Measurements from ENCODE around the gene PEAK3.
A peak's percentile ranks its signal among the peaks of the same experiment; 100 is the strongest.

Gene PEAK3, protein sequence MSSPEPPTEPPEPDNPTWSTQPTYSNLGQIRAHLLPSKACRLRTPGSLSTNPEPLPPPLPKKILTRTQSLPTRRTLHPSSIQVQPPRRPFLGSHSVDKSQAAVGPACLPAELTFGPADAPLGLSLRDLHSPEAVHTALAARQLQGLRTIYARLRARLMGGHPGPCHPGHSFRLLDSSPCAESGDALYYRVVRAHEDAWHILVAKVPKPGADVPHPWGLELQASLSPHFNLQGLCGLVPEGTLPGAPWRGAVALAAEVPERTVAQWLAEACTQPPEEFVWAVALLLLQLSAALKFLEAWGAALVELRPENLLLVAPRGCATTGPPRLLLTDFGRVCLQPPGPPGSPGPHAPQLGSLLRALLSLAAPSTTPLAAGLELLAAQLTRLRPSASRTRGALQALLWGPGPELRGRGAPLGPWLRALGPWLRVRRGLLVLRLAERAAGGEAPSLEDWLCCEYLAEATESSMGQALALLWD

DNA sequence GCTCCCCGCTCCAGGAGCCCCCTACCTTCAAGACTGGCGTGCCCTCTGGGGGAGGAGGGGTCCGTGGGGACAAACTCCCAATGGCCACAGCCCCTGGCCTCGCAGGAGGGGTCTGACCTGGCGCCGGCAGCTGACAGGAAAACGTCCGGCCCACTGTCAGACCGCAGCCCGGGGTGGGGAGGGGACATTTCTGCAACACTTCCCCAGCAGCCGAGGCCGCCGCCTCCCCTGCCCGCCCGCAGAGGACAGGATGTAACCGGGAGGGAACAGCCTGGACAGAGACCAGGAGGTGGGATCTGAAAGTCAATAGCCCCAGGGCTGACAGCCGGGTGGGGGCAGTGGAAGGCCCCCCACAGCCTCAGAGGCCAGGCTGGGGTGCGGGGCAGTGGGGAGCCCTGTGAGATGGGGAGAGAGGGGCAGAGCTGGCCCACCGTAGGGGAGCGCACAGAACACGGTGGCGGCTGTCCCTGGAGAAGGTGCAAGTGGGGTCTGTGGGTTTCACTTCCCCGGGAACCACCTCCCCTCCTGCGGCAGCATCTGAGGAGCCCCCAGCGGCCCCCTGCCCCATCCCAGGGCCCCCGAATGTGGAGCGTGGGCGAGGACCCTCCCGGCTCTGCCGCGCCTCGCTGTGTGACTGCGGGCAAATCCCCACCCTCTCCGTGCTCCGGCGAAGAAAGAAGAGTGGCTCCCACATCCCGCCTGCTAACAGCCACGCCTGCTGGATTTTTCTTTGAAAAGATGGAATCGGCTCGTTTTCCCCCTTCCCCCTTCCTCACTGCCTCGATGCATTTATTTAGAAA is at the start of gene PEAK3:
TSS of gene PEAK3 (minus strand) at position 114 of the 800 bp plus-strand sequence. CDS start 1,244 bp downstream, outside the sequence.
- FAIRE-seq, result no peak

DNA sequence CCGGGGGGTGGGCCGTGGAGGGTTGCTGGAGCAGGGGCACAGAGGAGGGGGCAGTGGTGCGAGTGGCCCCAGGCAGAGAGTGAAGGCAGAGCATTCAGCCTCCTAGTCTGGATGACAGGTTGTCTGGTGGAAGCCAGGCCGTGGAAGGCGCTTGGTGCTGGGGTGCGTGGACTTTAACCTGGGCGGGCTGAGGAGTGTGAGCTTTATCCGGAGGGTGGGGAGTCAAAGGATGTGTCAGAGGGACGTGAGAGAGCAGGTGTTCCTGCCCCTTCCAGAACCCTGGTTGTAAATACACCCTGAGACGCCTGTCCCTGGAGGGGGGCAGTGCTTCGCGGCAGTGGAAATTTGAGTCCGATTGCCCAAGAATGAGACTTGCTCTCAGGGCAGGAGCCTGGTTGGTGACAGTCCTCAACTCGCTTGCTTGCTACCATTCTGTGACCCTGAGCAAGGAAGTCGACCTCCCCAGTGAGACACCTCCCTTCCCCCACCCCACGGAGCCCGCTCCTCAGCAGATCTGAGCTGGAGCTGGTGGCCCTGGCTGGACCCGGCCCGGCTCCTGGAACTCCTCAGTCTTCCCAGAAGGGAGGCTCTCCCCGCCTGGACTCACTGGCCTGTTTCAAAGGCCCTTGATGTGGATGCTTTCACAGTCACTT is 48.8 kb upstream of the PEAK3 start:
- FAIRE-seq, result no peak

DNA sequence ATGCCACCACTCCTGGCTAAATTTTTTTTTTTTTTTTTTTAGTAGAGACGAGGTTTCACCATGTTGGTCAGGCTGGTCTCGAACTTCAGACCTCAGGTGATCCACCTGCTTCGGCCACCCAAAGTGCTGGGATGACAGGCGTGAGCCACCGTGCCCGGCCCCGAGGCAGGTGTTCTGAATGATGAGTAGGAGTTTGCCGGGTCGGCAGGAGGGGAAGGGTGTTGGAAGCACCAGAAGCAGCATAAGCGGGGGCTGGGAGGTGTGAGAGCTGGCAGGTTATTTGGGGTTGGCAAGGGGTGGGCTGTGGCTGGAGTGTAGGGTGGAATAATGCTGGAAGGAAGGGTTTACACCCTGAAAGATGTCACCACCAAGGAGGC is 48.3 kb upstream of the PEAK3 start:
- FAIRE-seq, result no peak

DNA sequence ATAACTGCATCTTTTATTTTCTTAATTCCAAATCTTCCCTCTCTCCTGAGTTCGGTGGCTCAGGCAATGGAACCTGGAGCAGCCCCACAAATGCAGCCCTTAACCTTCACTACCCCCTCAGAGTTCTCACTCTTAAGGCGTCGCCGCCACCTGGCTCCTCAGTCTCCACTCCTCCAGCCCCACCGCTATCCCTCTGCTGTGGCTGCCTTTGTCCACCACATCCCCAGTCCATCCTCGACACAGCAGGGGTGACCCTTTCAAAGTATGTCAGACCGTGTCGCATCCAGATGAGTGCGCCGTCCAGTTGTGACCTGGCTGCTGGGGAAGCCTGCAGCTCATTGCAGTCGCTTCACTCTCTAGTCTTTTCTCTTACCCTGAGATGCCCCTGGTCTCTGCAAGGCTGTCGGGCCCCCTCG is 47.5 kb upstream of the PEAK3 start:
- no peak for FAIRE-seq

DNA sequence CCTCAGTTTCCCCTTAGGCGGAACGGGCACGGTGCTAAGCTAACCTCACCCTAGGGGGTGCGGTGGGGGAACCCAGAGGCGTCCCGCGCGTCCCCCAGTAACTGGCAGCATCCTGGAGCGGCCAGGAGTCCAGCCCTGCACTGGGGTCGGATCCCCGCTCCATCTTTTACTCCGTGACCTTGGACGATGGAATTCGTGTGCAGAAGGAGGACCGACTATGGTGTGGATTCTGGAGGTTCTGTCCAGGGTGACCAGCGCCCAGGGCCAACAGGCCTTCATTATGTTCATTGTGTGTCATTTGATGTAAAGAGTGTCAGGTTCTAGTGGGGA is 47.1 kb upstream of the PEAK3 start:
- FAIRE-seq, result no peak

DNA sequence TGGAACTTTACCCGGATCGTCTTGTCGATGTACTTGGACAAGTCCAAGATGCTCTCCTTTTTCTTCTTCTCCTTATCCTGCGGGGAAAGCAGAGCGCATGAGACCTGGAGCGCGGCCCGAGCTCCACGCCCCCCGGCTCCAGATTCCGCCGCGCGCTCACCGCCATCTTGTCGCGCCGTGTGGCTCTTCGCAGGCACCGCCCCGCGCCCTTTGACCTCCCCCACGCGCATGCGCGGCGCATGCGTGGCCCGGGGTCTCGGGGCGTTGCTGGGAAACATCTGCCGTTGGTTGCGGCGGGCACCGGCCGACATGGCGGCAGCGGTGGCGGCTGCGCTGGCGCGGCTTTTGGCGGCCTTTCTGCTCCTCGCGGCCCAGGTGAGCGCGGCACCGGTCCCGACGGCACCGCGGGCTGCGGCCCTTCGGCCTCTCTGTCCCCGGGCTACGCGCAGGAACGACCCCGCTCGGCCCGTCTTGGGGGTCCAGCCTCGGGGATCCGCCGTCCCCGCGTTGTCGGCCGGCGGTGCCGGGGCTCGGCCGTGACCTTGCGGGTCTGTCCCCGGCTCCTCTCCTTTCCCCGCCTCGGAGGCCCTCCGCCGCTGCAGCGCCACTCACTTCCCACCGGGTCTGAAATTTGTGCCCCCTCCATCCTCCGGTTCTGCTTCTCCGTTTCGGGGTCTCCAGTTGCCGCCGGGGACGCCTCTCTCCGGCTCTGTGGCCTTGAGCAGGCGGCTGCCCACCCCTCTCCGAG is 46.6 kb upstream of the PEAK3 start, which contains the start of the genes LSM7 and SPPL2B:
TSS of gene LSM7 (minus strand) at position 186 of the 748 bp plus-strand sequence. CDS start at position 166, 20 bp downstream.
TSS of gene SPPL2B (plus strand) at position 284 of the 748 bp plus-strand sequence. CDS start at position 310, 26 bp downstream.
- no peak for FAIRE-seq

DNA sequence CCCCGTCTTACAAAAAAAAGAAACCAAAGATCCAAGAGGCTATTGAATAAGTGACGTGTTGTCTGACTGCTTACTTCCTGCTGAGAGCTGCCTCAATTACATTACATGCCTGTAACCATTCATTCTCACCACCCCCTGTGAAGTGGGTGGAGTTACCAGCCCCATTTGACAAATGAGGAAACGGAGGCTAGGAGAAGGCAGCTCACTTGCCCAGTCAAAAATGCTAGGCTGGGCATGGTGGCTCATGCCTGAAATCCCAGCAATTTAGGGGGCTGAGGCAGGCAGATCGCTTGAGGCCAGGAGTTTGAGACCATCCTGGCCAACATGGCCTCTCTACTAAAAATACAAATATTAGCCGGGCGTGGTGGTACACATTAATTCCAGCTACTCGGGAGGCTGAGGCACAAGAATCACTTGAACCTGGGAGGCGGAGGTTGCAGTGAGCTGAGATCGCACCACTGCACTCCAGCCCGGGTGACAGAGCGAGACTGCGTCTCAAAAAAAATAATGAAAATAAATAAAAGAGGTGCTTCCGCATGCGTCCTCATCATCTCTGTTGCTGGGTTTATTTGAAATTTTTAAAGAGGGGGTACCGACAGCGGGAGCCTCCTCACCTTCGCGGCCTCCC is 45.9 kb upstream of the PEAK3 start:
- peak; percentile 99 for FAIRE-seq

DNA sequence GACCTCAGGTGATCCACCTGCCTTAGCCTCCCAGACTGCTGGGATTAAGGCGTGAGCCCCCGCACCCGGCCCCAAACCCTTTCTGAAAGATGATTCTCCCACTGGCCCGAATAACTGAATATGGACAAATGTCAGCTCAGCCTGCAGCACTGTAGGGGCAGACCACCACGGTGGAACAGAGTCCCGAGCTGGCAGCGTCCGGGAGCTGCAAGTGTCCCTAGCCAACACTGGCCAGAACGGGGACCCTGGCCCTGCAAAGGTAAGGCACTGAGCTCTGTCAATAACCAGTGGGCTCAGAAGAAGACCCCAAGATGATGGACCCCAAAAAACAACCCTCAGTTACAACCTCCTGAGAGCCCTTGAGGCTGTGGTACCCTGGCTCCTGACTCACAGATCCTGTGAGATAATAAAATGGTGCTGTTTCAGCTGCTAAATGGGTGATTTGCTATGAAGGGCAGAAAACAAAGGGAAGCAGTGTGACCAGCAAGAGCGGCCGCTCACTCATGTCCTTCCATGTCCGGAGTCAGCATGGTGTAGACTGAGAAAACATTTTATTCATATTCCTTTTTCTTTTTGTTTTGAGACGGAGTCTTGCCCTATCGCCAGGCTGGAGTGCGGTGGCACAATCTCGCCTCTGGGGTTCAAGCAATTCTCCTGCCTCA is 44.9 kb upstream of the PEAK3 start:
- no peak for FAIRE-seq

DNA sequence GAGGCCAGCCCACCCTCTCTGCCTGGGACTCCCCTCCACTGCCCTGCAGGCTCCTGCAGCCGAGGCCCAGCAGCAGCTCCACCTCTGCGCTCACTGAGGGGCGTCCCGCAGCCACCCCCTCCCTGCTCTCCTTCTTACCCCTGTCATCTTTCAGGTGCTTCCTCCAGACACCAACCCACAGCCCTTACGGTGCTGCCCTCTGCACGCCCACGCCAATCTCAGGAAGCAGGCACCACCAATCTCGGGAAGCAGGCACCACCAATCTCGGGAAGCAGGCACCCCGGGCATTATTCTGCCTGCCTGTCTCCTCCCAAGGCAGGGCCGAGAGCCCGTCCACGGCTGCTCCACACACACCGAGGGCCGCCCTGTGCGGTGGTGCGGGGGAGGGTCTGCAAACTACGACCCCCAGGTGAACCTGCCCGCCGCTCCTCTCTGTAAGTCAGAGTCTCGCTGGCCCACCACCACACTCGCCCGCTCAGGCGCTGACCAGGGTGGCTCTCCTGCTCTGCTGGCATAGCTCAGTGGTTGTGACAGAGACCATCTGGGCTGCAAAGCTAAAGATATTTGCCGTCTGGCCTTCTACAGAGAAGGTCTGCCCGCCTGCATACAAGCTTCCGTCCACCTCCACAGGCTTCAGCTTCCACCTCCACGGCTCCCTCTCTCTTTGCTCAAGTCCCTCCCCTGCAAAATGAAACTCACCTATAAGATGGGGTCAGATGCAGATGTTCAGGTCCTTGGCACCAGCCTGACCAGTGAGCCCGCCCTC is 43.5 kb upstream of the PEAK3 start:
- no peak for FAIRE-seq

DNA sequence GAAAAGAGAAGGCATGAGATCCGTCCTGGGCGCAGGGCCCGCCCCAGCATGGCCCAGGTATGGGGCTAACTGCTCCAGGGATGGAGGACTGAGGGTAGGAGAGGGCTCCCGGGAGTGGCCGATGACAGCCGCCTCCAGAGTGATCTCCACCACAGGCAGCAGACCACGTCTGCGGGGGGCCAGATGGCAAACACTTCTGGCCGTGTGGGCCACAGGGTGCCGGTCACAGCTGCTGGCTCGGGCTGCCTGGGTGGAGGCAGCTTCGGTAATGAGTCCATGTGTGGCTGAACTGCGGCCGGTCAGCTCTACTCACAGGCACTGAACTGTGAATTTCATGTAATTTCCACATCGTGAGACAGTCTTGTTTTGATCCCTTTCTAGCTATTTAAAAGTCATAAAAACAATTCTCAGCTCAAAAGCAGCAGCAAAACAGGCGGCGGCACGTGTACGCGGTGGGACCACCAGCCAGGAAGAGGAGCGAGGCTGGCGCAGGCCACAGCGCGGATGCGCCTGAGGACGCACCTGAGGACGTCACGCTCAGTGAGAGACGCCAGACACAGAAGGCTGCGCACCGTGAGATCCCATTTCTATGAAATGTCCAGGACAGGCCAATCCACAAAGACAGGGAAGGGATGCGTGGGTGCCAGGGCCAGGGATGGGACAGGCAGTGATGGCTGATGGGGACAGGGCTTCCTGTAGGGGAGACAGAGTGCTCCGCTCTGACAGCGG is 42.4 kb upstream of the PEAK3 start:
- no peak for FAIRE-seq

DNA sequence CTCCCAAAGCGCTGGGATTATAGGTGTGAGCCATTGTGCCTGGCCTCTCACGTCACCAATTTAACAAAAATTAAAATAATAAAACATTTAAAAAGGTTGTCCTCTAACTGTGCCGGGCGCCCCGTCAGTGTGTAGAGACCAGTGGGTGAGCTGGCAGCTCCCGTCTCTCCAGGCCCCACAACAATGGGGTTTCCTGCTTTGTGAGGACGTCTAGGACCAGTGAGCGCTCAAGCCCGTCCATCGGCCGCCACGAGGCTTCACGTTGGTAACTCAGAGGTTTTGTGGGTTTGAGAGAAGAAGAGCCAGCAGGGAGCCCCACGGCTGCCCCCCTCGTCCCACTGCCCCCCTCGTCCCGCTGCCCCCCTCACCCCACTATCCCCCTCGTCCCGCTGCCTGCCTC is 41.7 kb upstream of the PEAK3 start:
- no peak for FAIRE-seq

DNA sequence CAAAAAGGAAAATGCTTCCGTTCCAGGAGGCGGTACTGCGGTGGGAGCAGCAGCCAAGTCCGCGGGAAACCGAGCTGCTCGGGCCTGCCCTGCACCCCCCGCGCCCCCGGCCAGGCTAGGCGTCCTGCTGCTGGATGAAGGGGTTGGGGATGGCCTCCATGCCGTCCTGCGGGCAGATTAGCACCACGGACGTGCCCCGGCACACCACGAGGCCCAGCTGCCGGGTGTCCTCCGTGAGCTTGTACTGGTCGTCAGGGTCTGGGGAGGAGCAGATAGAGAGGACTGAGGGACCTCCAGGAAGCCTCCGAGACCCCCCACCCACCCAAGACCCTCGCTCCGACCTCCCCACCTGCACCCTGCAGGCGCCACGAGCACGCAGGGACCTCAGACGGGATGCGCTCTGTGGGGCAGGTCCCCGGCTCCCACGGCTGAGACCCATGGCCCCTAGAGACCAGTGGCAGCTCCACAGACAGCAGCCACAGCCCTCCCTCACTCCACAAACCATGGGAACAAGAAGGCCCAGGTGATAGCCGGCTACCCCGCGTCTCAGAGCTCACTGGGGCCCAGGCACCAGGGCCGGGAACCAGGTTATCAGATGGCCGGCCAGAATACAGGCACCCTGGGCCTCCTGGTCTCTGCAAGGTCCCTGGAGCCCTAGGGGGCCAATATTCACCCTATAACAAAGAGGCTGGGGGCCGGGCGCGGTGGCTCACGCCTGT is 39.7 kb upstream of the PEAK3 start:
- FAIRE-seq, result no peak

DNA sequence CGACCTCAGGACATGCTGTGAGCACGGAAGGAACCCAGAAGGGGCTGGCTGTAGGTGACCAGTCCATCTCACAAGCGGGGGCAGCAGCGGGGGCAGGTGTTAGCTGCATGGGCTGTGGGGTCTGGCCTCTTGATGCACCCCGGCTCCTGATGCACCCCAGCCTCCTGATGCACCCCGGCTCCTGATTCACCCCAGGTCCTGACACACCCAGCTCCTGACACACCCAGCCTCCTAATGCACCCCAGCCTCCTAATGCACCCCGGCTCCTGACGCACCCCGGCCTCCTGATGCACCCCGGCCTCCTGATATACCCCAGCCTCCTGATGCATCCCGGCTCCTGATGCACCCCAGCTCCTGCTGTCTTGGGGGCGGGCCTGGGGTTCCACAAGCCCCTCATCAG is 39.0 kb upstream of the PEAK3 start:
- no peak for FAIRE-seq

DNA sequence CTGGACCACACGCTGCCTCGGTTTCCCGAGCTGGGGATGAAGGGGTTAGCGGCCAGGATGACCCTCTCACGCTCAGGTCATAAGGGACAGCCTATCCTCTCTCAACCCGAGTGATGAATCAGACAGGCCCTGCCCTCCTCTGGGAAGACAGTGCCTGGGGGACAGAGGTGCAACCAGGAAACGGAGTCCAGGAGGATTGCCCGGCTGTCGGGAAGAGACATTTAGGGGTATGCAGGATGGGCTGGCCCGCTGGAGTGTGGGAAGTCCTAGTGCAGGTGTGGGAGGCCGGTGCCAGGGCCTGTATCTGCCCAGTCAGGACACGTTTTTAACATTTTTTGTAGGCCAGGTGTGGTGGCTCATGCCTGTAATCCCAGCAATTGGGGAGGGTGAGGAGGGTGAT is 38.1 kb upstream of the PEAK3 start:
- FAIRE-seq, result no peak

DNA sequence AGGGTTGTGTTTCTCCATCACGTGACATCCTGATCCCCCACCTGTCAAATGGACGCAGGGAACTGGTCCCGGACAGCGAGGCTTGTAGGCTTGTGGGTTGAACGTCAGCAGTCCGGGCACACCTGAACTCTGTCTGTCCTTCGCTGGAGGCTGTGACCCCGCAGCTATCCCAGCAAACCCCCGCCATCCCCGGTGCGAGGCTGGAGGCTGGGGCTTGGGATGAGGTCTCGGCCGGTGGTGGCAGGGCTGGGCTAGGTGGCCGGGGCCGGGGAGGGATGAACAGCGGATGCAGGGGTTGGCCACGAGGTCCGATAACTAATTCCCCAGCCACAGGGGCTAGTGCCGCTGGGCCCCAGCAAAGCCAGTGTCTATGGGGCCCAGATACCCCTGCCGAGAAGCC is 37.6 kb upstream of the PEAK3 start:
- no peak for FAIRE-seq

DNA sequence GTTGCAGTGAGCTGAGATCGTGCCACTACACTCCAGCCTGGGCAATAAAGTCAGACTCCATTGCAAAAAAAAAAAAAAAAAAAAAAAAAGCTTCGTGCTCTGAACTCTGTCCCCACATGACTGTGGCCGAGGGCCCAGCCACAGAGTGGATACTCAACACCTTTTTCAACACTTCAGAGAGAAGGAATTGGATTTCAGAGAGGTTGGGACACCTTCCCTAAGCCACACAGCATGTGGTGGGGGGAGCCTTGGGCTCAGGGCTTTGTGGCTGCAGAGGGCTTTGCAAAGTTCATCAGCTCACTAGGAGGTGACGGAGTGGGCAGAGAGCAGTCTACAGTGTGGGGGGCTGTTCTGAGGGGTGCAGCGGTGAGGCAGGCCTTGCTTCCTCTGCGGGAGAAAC is 36.9 kb upstream of the PEAK3 start:
- FAIRE-seq, result no peak

DNA sequence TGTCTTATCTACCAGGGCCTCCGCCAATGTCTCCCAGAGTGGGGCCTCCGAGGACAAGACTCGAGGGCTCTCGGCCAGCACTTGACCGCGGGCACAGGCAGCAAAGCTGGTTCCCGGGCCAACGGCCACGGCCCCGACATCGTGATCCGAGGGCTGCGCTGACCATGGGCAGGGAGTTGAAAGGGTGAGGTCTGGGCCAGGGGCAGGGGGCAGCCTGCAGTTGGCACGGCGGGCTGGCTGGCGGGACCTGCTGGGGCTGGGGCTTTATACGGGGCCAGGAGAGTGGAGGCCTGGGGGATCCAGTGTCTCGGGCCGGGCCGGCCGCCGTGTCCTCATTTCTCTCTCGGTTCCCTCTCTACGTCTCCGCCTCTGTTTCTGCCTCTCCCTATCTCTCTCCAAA is 35.8 kb upstream of the PEAK3 start:
- FAIRE-seq, result no peak

DNA sequence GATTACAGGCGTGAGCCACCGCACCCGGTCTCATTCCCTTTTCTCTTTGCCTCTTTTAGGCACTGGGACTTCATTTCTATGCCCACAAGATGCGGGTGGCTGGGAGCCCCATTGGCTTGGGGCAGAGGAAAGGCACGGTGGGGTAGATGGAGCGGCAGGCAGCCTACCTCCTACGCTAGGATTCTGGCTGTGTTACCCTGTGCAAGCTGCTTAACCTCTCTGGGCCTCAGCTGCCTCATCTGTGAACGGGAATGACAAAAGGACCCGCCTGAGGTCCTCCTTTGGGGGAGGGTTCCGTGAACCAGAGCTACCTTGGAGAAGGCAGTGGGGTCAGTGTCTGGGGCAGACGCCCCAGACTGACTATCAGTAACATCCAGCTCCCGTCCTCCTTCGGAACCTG is 35.3 kb upstream of the PEAK3 start:
- no peak for FAIRE-seq

DNA sequence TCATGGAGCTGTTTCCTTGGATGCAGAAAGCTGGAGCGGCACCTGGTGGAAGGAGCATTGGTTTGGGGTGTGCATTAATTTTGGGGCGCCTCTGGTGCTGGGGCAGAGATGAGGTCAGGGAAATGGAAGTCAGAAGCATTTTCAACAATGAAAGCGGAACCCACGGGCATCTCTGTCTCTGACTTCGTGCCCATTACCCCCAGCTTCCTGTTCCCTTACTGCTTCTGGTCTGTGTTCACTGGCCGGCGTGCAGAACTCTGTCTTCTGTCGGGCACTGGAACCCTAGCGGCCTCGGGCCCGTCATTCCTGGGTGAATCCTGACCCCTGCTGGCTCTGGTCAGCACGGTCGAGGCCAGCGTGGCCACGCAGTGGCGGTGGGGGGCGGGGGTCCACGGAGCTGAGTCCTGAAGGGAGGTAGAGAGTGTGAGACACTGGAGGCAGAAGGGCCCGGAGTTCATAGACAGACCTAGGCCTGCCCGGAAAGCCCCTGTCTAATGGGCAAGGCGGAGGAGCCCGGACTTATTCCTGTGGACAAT is 33.9 kb upstream of the PEAK3 start:
- peak; percentile 63 for FAIRE-seq
